GM12892 (cell line): ENCODE results near the gene PCDHA1.
"Not testable (repeated sequence)": the region's sequence is repeated elsewhere in the genome, so short reads cannot be mapped to it uniquely, and the experiment has no call there.

ENCODE experiments used
- POLR2A ChIP-seq: IDR thresholded peaks from 2 replicates; pipeline ENCODE4 v1.6.1; 2011; ENCODE audit warnings: low read depth, low read length, control low read depth
- POLR2AphosphoS5 ChIP-seq: IDR thresholded peaks from 2 replicates; pipeline ENCODE4 v1.6.1; 2011; ENCODE audit warnings: low read depth, low read length, control low read depth

DNA sequence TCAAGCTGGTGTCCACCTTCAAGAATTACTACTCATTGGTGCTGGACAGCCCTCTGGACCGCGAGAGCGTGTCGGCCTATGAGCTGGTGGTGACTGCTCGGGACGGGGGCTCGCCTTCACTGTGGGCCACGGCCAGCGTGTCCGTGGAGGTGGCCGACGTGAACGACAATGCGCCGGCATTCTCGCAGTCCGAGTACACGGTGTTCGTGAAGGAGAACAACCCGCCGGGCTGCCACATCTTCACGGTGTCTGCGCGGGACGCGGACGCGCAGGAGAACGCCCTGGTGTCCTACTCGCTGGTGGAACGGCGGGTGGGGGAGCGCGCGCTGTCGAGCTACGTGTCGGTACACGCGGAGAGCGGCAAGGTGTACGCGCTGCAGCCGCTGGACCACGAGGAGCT lies 16.4 kb downstream of the PCDHA1 start:
- TF ChIP-seq POLR2A, POLR2AphosphoS5: not testable (repeated sequence)
